Measurements from ENCODE around the gene FBXO34. TPM values are rescaled to one million over a fixed set of nuclear protein-coding genes. Genes with fewer than 3 reads are reported as not detected.
A peak's percentile ranks its signal among the peaks of the same experiment; 100 is the strongest.

The FBXO34 gene
- total and polyA plus RNA-seq, 10 of the 15 experiments (the other 5 are each of a cell fraction or from before 2014, with no cell fraction given): 5.6 to 22.8 (median 17.6) TPM

GRCh38 chr14:55270832-55271571 lies at the start of gene FBXO34 (continued):
- TF ChIP-seq BCLAF1 (IDR thresholded peaks at IDR 0.05): 0 out of 2 replicates have a peak, but pooled peaks have one; percentile 37
- peak; percentile 86 for TF ChIP-seq CHD2 (IDR thresholded peaks at IDR 0.05; ENCODE audit: borderline replicate concordance, low read depth, low read length)
- TF ChIP-seq HDAC2 (IDR thresholded peaks at IDR 0.05): no peak
- TF ChIP-seq DPF2 (IDR thresholded peaks at IDR 0.05): peak; percentile 72
- no peak for TF ChIP-seq SMAD5 (IDR thresholded peaks at IDR 0.05; ENCODE audit: low read depth)
- TF ChIP-seq SUPT20H (IDR thresholded peaks at IDR 0.05; ENCODE audit: borderline replicate concordance, control insufficient read depth, low read depth, low read length): no peak
- TF ChIP-seq TCF3 (IDR thresholded peaks at IDR 0.05; ENCODE audit: borderline replicate concordance, insufficient read depth, low read depth, low read length): no peak
- TF ChIP-seq ATF2 (IDR thresholded peaks at IDR 0.05; ENCODE audit: low read length): peak; percentile 47; the same call in 1 of the 2 replicates
- no peak for TF ChIP-seq TCF7 (IDR thresholded peaks at IDR 0.05; ENCODE audit: borderline replicate concordance)
- TF ChIP-seq CHD1 (IDR thresholded peaks at IDR 0.05; ENCODE audit: low read depth, low read length): no peak
- peak; percentile 99 to 100 (median 99); a peak in 5 of 6 replicates for TF ChIP-seq CTCF (IDR thresholded peaks at IDR 0.05 in 2 of 3, conservative IDR thresholded peaks at IDR 0.05 in 1 of 3; ENCODE audit: control insufficient read depth in 2 of 3, extremely low read depth in 1 of 3, insufficient read depth in 1 of 3, low read depth in 3 of 3, low read length in 3 of 3)
- TF ChIP-seq RFX5 (IDR thresholded peaks at IDR 0.05; ENCODE audit: low read depth, low read length): peak; percentile 71; the same call in 1 of the 2 replicates
- TF ChIP-seq ZBTB4 (CRISPR knock-in tag; IDR thresholded peaks at IDR 0.05): no peak
- no peak for TF ChIP-seq NFYA (IDR thresholded peaks at IDR 0.05; ENCODE audit: borderline replicate concordance, low read depth, low read length)
- peak; percentile 60; the same call in 1 of the 2 replicates for TF ChIP-seq RUNX3 (IDR thresholded peaks at IDR 0.05; ENCODE audit: low read length)
- TF ChIP-seq EZH2 (IDR thresholded peaks at IDR 0.05; ENCODE audit: borderline replicate concordance, control insufficient read depth, low read depth, low read length): no peak

All from GM12878 (cell line).